IPS DF 4.7 (cell line): ENCODE data around the gene FECH.

Source experiments
- DNase-seq: peaks from one replicate; pipeline ENCODE4 v3.0.0-alpha.2; 2013; ENCODE audit warnings: low spot score; ENCODE audit errors: extremely low read depth

Gene FECH

DNA sequence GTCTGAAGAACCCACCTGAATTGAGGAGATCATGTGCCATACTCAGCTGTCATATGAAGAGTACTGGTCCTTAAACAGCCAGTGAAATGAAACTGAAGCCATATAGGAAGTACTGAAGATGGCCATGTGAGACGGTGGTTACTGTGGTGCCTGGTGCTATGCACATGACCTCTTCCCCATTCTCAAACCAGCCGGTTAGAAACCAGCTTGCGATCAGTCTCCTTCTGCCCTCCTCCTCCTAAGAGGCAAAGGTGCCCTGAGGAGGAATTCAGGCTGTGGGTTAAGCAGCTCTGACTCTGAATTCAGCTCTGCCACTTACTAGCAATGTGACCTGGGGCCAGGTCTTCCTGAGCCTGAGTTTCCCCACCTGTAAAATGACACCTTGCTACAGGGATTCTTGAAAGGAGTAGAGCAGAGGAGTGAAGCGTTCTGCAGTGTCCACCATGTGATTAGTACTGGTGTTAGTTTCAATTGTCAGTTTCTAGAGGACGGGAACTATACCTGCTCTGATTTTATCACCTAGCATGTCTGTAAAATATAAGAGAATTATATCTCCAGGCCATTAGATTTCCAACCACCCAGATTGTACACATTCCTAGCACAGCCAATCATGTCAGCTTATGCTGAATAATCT, 5.1 kb downstream of the FECH start:
- DNase-seq: no peak

DNA sequence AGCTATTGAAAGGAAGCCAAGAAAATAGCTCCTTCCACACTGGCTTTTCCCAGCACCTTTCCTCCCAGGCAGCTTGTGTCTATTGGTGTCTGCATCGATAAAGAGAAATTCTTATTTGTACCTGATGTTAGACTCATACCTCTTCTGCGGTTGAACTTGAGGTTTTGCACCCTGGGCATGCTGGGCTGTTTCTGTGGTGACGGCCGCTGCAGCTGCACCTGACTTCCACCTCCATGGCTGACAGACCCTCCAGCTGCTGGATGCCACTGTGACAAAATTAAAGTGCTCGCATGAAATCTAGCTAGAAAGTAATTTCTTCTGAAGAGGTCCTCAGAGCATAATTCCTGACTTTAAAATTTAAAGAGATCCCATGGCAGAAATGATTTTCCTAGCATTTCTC, 6.6 kb downstream of the FECH start:
- no peak for DNase-seq

DNA sequence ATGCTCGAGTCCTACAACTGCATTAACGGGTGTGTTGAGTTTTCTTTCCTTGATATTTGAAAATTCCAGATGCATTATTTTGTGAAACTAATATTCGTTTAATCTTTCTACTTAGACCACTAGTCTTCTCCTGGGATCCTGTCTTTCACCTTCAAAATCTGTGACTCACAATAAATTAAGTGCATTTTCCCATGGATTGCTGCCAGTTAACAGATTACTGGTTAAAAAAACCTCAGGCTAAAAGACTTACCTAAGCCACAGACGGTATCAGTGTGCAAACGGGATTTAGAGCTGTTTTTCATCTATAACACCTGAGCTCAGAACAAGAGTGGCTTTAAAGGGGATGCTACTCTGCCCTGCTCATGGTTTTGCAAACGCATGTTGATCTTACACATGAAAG, 10.2 kb downstream of the FECH start:
- no peak for DNase-seq

GRCh38 chr18:57575542-57575941, 11.0 kb downstream of the FECH start:
- no peak for DNase-seq

- no peak for DNase-seq
Observed at GRCh38 chr18:57574866-57575265, 11.6 kb downstream of the FECH start.

DNA sequence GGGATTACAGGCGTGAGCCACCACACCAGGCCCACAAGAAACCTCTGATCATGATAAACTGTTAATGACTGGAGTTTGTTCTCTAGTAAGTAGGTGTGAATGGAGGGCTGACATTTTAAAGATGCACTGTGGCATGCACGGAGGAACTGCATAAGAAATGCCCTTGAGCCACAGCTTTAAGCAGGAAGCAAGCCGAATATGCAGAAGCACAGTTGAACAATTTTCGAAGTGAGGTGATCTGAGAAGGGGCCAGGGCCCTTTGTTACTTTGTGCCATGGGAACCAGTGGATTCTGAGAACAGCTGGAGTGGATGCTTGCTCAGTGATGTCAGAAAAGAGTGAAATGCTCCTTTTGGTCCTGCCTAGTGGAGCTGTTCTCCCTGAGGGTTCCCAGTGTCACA, 16.3 kb downstream of the FECH start:
- no peak for DNase-seq

DNA sequence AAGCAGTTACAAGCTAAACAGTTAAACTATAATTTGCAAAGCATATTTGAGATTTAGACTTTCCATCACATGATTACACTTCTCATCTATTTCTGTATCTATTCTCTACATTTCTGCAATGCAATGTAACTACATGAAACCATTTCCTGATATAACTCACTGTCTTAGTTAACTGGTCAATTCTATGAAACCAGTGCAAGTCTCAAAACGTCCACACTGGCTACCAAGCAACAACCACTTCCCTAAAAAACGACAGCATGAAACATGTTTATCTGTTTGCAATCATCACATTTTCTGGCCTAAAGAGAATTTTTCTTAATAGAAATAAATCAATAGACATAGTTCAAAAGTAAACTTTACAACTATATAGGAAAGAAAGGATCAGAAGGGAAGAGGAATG, 17.4 kb downstream of the FECH start:
- no peak for DNase-seq

- peak; percentile 53 for DNase-seq
Observed at GRCh38 chr18:57561728-57562423, 24.6 kb downstream of the FECH start.

DNA sequence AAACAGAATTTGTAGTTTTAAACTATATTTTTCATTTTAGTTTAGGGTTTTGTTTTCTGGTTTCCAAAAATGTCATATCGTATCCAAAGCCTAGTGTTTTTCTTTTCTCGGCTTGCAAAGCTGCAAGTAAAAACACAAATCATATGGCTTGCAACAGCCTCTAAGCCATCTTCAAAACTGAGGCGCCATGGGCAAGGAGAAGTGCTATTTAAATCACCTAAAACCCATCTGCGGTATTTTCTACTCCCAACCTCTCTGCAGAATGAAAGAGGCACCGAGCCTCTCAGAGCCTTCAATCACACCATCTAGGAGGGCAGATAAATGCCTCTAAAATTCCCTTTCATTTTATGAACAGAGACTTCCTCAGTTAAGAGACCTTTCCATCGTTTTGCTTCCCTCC, 25.2 kb downstream of the FECH start:
- no peak for DNase-seq

GRCh38 chr18:57559314-57559713, 27.2 kb downstream of the FECH start:
- no peak for DNase-seq

GRCh38 chr18:57555134-57555533, 31.4 kb downstream of the FECH start:
- DNase-seq: no peak

DNA sequence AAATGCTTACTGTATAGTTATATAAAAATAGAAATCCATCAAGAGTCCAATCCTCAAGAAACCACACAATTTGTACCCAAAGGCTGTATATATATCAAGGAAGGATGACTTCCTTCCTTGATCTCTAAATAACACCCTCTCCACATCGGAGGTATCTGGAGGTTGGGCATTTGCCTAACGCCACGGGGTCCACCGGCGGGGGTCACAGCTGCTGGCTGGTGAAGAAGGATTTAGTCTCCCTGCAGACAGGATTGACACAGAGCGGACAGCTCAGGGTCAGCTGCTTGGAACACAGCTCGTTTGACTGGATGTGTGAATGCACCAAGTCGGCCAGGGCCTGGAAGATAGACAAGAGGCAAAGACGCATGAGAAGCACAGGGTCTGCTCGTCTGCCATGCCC, 36.0 kb downstream of the FECH start:
- no peak for DNase-seq

GRCh38 chr18:57547260-57547659, 39.2 kb downstream of the FECH start:
- no peak for DNase-seq

GRCh38 chr18:57544936-57545660, 41.4 kb downstream of the FECH start:
- no peak for DNase-seq

DNA sequence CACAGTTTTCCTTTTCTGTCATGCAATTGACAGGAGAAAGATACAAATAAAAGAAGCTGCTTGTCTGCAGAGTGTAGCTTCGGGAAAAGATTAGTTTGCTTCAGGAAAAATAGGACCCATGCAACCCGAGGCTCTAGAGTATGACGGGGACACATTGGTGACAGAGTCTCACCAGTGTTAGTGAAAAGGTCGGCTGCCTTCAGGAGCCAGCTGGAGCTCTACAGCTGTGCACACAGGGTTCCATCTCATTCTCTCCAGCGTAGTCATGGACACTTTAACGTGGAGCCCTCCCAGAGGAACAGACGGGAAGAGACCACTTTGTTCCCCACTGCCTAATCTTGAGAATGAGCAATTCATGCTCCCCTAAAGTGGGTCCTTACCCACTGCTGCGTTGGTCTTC, 42.9 kb downstream of the FECH start:
- DNase-seq: no peak

DNA sequence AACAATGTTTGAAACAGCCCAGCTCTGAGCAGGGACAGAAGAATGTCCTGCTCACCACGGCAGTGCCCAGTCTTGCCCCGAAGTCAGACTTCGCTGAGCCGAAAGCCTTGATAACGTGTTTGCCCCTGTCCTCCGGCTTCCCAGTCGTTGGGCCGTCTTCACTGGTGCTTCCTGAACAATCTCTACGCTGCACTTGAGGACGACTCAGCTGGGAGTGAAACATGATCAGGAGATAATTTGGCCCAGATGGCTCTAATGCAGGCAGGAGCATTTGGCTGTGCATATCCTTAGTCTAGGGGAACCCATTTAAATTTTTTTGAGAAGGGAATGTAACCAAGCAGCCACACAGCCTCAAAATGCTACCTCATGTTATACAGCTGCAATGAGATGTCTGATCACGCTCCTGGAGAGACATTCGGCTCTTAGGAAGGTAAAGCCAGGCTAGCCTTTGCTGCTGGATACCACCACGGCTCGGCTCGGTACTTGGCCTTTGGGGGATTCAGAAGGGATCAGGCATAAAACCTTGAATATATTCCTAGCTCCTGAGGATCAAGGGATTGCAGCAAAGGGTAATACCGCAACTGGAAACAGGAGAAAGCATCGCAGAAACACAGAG, 43.6 kb downstream of the FECH start:
- DNase-seq: no peak

DNA sequence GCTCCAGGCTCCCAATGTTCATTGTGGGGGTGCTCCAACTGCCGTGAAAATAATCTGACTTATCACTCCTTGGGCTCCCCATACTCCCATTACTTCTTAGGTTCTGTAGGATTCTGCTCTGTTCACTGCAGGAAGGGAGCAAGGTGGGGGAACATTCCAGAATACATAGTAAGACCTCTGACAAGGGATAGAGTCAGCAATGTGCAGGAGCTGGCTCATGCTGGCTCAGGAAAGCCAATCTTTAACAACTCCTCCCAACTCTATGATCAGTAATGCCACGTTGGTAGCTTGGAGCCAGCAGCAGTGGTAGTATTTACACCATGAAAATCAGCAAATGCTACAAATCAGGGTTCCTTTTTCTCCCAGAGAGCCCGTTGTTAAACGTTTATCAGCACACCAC, 44.4 kb downstream of the FECH start:
- DNase-seq: no peak

- DNase-seq: no peak
Observed at GRCh38 chr18:57539702-57540101, 46.8 kb downstream of the FECH start.

GRCh38 chr18:57538614-57539013, 47.9 kb downstream of the FECH start:
- no peak for DNase-seq

- DNase-seq: no peak
Observed at GRCh38 chr18:57534511-57534909, 52.0 kb downstream of the FECH start.

- no peak for DNase-seq
Observed at GRCh38 chr18:57533868-57534510, 52.5 kb downstream of the FECH start.
